ENCODE measurements around the gene RGMA. TPM values are rescaled to one million over a fixed set of nuclear protein-coding genes. Genes with fewer than 3 reads are reported as not detected.

Gene RGMA
- total RNA-seq, 4 donors from 2014 or later, result 99.0 to 307 (median 112) TPM

GRCh38 chr15:93020976-93021772 lies 67.8 kb downstream of the RGMA start:
- no peak overlapping the region for H3K4me3 ChIP-seq
- ATAC-seq, result no peak
- H3K27ac ChIP-seq, result peak overlapping the region in 1 of 4 donors; percentile 21
- WGBS, 2 donors (ENCODE audit: low coverage in 1 of 2), result 80 to 93% methylated on average over 3 of the region's 3 CpGs
- H3K36me3 ChIP-seq, result peaks cover 0 to 98% of the 10 kb centered on the region in 2 donors
- H3K4me1 ChIP-seq, result peaks cover 0 to 43% (median 0%) of the 10 kb centered on the region in 3 donors
- H3K9me3 ChIP-seq, result no peaks in the 10 kb centered on the region
- H3K27me3 ChIP-seq, result no peaks in the 10 kb centered on the region
- no peak for TF ChIP-seq EP300 (IDR thresholded peaks at IDR 0.05)
- TF ChIP-seq POLR2A (IDR thresholded peaks at IDR 0.05), result no peak
- TF ChIP-seq, protein P1, sequence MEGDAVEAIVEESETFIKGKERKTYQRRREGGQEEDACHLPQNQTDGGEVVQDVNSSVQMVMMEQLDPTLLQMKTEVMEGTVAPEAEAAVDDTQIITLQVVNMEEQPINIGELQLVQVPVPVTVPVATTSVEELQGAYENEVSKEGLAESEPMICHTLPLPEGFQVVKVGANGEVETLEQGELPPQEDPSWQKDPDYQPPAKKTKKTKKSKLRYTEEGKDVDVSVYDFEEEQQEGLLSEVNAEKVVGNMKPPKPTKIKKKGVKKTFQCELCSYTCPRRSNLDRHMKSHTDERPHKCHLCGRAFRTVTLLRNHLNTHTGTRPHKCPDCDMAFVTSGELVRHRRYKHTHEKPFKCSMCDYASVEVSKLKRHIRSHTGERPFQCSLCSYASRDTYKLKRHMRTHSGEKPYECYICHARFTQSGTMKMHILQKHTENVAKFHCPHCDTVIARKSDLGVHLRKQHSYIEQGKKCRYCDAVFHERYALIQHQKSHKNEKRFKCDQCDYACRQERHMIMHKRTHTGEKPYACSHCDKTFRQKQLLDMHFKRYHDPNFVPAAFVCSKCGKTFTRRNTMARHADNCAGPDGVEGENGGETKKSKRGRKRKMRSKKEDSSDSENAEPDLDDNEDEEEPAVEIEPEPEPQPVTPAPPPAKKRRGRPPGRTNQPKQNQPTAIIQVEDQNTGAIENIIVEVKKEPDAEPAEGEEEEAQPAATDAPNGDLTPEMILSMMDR (IDR thresholded peaks at IDR 0.05), result no peak
- no peak for TF ChIP-seq POLR2AphosphoS5 (IDR thresholded peaks at IDR 0.05)

- peaks cover 5 to 98% of the 10 kb centered on the region in 2 donors for H3K36me3 ChIP-seq
Observed at GRCh38 chr15:93019971-93020370, 69.0 kb downstream of the RGMA start.

DNA sequence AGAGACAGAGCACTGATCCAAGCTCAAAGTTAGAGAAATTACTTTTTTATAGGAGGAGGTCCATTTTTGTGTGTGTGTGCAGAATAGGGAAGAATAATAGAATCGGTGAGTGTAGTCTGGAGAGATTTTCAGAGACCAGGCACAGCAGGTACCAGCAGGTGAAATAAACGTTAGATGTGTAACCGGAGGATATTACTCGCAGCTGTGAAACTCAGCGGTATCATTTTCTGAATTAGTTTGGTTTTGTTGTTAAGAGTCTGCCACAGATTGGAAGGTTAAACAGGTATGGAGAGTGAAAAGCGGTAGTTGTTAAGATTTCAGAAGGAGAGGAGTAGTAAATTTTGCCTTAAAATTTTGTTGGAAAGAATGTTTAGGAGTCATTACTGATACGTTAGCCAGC lies 69.9 kb downstream of the RGMA start:
- Histone ChIP-seq H3K4me1 (peaks cover 0 to 27% (median 0%) of the 10 kb centered on the region in 3 donors), H3K27me3 (no peaks in the 10 kb centered on the region), H3K36me3 (peaks cover 5 to 98% of the 10 kb centered on the region in 2 donors), H3K9me3 (no peaks in the 10 kb centered on the region), H3K27ac (peak overlapping the region in 1 of 4 donors; percentile 42), H3K4me3 (no peak overlapping the region)
- WGBS, 2 donors (ENCODE audit: low coverage in 1 of 2), result 77 to 82% methylated on average over 6 to 7 of the region's 7 CpGs
- no peak for ATAC-seq
- TF ChIP-seq, protein P1 (IDR thresholded peaks at IDR 0.05), result no peak
- TF ChIP-seq POLR2AphosphoS5 (IDR thresholded peaks at IDR 0.05) (no peak), EP300 (IDR thresholded peaks at IDR 0.05) (no peak), POLR2A (IDR thresholded peaks at IDR 0.05) (no peak)

More at GRCh38 chr15:93019971-93020370, 69.0 kb downstream of the RGMA start:
- no peak for ATAC-seq
- TF ChIP-seq POLR2AphosphoS5 (IDR thresholded peaks at IDR 0.05) (no peak), POLR2A (IDR thresholded peaks at IDR 0.05) (no peak), EP300 (IDR thresholded peaks at IDR 0.05) (no peak)
- TF ChIP-seq, protein P1 (IDR thresholded peaks at IDR 0.05), result no peak
- H3K27me3 ChIP-seq, result no peaks in the 10 kb centered on the region
- H3K4me1 ChIP-seq, result peaks cover 0 to 33% (median 0%) of the 10 kb centered on the region in 3 donors
- WGBS, 2 donors (ENCODE audit: low coverage in 1 of 2), result 98% methylated on average over 7 of the region's 10 CpGs; no CpG with 5 or more reads in 1 of the 2 donors
- H3K4me3 ChIP-seq, result no peak overlapping the region
- no peaks in the 10 kb centered on the region for H3K9me3 ChIP-seq
- peak overlapping the region in 1 of 4 donors; percentile 21 for H3K27ac ChIP-seq

DNA sequence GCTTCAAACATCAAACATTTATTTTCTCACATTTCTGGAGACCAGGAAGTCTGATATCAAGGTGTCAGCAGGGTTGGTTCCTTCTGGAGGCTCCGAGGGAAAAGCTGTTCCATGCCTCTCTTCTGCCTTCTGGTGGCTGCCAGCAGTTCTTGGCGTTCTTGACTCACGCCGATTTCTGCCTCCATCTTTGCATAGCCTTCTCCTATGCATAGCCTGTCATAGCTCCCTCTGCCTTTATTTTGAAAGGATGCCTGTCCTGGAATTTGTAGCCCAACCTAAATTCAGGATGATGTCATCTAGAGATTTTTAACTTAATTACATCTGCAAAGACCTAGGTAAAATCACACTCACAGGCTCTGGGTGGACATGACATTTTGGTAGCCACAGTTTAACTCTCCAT lies 70.4 kb downstream of the RGMA start:
- TF ChIP-seq, protein P1 (IDR thresholded peaks at IDR 0.05), result peak; percentile 10 to 49 (median 34)
- TF ChIP-seq POLR2A (IDR thresholded peaks at IDR 0.05), result no peak
- Histone ChIP-seq H3K36me3 (peaks cover 5 to 98% of the 10 kb centered on the region in 2 donors), H3K4me3 (no peak overlapping the region), H3K27me3 (no peaks in the 10 kb centered on the region), H3K9me3 (no peaks in the 10 kb centered on the region), H3K4me1 (peaks cover 0 to 27% (median 0%) of the 10 kb centered on the region in 3 donors), H3K27ac (peak overlapping the region in 2 of 4 donors; percentile 27 to 42)
- WGBS, 2 donors (ENCODE audit: low coverage in 1 of 2), result 55 to 72% methylated on average over 4 of the region's 4 CpGs
- ATAC-seq, result no peak

GRCh38 chr15:93017526-93017925 lies 71.5 kb downstream of the RGMA start:
- peak; percentile 72 for ATAC-seq
- Histone ChIP-seq H3K36me3 (peaks cover 10 to 98% of the 10 kb centered on the region in 2 donors), H3K4me1 (peaks cover 0 to 22% (median 0%) of the 10 kb centered on the region in 3 donors), H3K27me3 (no peaks in the 10 kb centered on the region), H3K4me3 (no peak overlapping the region), H3K27ac (peak overlapping the region in 2 of 4 donors; percentile 27 to 42), H3K9me3 (no peaks in the 10 kb centered on the region)
- TF ChIP-seq POLR2AphosphoS5 (IDR thresholded peaks at IDR 0.05) (peak; percentile 21), EP300 (IDR thresholded peaks at IDR 0.05) (no peak)
- TF ChIP-seq, protein P1 (IDR thresholded peaks at IDR 0.05), result no peak
- 82 to 90% methylated on average over 6 of the region's 6 CpGs for WGBS, 2 donors (ENCODE audit: low coverage in 1 of 2)
